GM12801 (cell line): ENCODE measurements around the gene XAB2.

ENCODE experiments used
- CTCF ChIP-seq: IDR thresholded peaks from one replicate; pipeline ENCODE4 v1.5.1; 2011; ENCODE audit warnings: control low read depth; ENCODE audit not compliant: insufficient read length; ENCODE audit errors: extremely low read depth

Gene XAB2

GRCh38 chr19:7603919-7604318 lies 25.4 kb downstream of the XAB2 start:
- TF ChIP-seq CTCF = no peak

DNA sequence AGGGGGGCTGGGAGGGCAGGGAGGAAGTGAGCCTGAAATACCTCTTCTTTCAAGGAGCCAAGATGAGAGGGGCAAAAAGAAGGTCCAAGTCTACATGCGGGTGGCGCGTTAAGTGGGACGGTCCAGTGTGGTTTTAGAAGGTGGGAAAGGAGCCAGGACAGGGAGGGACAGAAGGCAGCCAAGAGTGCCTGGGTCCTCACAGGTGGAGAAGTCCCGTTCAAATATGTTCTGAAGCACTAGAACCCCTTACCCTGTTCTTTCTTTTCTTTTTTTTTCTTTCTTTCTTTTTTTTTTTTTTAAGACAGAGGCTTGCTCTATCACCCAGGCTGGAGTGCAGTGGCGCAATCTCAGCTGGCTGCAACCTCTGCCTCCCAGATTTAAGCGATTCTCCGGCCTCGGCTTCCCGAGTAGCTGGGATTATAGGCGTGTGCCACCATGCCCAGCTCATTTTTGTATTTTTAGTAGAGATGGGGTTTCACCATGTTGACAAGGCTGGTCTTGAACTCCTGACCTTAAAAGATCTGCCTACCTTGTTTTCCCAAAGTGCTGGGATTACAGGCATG lies 26.3 kb downstream of the XAB2 start:
- TF ChIP-seq CTCF = no peak

DNA sequence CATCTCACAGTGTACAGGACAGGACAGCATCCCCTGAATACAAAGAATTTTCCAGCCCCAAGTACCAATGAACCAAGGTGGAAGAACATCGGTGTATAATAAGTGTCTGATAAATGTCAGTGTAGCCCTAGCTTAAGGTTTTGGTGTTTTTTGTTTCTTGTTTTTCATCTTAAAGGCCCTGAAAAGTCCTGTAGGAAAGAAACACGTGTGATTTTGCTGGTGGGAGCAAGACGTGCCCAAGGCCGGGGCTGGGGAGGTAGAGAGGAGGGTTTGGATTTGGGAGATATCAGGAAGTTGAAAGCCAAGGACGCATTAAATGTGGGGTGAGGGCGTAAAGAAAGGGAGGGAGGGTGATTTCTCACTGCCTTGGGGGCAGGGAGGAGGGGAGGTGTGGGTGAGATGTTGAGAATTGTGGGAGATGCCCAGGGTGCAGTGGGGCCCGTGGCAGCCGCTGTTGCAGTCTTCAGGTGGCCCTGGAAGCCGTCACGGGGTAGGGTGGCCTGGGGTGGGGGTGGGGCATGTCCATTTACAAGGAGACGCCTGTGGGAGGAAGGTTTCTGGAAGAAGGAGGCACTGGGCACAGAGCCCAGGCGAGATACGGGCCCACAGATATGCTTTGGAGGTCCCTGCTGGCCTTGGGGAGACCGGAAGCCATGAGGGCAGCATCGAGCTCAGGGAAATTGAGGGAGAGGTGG lies 27.0 kb downstream of the XAB2 start:
- no peak for TF ChIP-seq CTCF

DNA sequence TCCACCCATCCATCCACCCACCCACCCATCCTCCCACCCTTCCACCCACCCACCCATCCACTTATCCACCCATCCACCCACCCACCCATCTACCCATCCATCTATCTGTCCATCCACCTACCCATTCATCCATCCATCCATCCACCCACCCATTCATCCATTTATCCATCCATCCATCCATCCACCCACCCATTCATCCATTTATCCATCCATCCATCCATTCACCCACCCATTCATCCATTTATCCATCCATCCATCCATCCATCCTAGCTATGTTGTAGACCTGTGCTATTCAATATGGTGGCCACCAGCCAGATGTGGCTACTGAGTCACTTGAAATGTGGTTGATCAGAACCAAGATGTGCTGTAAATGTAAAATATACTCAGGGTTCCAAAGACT lies 28.6 kb downstream of the XAB2 start:
- TF ChIP-seq CTCF = no peak

GRCh38 chr19:7598180-7598579 lies 31.2 kb downstream of the XAB2 start:
- TF ChIP-seq CTCF = no peak

DNA sequence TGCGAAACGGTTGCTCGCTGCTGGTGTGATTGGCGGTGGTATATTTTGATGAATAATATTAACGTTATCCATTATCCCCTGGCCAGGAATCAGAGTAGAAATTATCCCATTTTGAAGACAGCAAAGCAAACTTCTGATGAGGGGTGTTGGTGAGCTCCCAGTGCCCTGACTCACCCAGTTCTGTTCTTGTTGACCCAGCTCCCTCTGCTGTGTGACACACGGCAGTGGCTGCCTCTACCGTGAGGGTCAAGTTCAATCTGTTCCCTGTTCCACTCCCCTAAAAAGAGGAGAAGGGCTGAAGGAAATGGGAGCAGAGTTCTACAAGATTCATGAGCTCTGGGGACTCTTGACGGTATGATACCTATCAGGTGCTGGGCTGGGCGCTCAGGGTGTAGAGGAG lies 31.7 kb downstream of the XAB2 start:
- no peak for TF ChIP-seq CTCF

DNA sequence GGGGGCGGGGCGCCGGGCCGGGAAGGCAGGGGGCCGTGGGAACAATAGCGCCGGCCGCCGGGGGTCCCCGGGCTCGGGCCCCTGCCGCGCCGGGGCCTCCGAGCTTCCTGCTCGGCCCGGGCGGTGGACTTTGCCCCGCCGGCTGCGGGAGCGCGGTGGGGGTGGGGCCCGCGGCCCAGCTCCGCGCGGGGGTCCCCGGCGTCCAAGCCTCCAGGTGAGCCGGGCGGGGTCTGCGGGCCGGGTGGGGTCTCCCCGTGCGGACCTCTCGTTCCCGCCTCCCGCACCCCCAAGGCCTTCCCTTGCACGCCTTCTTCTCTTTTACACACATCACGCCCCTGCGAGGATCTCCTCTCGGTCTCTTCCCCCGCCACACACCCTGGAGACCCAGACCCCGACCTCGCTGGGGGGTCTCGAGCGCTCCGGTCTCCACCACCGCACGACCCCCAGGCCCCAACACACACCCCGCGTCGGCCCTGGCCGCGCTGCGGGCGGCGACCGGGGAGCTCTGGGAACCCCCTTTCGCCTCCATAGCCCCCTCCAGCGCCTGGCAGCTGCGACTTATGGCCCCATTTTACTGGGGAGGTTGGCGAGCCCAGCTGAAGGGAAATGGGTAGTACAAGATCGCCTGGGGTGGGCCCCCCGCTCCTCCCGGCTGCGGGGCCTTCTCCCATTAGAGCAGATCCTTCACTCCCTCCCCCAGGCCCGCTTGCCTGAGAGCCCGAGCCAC lies 33.0 kb downstream of the XAB2 start:
- no peak for TF ChIP-seq CTCF
